Measurements from ENCODE around the gene CATSPER3. TPM values are rescaled to one million over a fixed set of nuclear protein-coding genes. Genes with fewer than 3 reads are reported as not detected.

The CATSPER3 gene
- total and polyA plus RNA-seq, 2 of the 13 experiments (the other 11 are each of a cell fraction or from before 2014, with no cell fraction given): 0.33 to 0.37 TPM

DNA sequence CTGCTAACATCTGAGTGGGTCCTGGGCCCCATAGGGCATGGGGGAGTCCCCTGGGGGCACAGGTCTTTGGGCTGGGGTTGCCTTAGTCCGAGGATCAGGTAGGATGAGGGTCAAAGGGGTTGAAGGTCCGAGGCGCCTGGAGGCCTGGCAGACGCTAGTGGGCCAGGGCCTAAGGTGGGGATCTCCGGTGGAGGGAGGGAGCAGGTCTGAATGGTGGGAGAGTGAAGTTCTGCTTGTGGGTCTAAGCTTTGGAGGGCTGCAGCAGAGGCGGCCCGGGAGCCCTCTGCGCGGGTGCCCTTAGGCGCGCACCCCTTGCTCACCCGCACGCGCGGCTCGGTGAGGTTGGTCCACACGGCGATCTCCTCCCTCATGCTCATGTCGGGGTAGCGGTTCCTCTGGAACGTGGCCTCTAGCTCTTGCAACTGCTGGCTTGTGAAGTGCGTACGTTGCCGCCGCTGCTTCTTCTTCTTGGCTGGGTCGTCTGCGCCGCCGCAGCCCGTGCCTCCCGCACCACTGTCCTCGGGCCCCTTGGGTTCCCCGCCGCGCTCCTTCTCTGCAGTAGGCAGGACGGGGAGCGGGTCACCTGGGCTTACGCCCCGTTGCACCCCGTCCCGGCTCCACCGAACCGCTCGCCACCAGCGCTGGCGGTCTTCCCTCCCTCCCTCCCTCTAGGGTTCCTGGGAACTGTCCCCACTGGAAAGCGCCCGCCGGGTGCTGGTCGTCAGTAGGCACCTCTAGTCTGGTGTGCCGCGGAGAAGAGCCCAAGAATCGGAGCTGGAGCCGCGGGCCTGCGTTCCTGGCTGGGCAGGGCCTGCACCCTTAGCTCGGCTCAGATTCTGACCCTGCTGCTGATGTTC, 63.5 kb downstream of the CATSPER3 start (continued):
- TF ChIP-seq ZKSCAN8 (CRISPR knock-in tag; IDR thresholded peaks at IDR 0.05; ENCODE audit: borderline replicate concordance): no peak

DNA sequence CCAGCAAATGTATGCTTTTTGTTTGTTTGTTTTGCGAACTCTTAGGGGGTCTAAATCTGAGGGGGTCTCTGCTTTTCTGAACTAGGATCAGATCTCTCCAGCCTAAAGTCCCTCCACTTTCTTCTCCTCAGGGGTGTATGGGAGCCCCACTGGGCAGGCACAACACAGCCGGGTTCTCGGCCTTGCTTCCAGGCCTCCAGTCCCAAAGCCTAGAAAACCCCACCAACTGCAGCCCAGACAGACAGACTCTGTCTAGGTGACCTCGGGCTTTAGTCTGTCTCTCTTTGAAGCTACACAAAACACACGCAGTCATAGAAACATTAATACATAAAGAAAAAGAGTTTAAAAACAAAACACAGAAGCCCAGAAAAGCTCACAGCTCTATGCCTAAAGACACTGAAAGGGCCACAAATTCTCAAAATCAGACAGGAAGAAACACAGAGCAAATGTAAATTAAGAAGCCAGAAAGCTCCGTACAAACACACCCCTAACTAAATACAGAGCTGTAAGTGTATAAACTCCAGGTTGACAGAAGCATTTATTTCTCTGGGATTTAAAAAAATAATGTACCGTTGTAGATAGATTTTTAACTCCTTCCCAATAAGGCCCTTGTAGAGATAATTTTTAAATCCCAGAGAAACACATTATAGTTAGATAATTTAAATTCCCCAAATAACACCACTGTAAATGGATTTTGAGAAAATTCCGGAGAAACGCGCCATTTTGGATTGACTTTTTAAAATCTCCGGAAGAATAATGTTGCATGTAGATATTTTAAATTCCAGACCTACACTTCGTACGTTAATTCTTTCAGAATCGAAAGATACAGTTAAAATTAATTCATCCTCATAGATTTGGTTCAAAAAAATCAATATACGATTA, 64.3 kb downstream of the CATSPER3 start:
- H3K4me3 ChIP-seq (replicated peaks in 1 of 3; ENCODE audit: insufficient read depth in 1 of 3, low read depth in 2 of 3, low read length in 3 of 3): peak overlapping the region; percentile 83 to 93 (median 89)
- POLR2A ChIA-PET: interaction anchor here (0.7 to 1.6 kb wide), 7 partner anchors 28 to 158 kb away, joined by 3 to 15 read pairs (median 3); no protein-coding TSS in a partner anchor
- H3K27ac ChIP-seq (ENCODE audit: extremely low read length, insufficient read depth, low read length): peak overlapping the region; percentile 90
- 5% methylated on average over 15 of the region's 15 CpGs for WGBS (ENCODE audit: low lambda C conversion rate)
- H3K27me3 ChIP-seq (ENCODE audit: control insufficient read depth in 1 of 2, insufficient read depth in 2 of 2, low read length in 2 of 2): no peaks in the 10 kb centered on the region
- no peak for ATAC-seq
- no TSS peak for BruUV-seq (replicated peaks)
- no peaks in the 10 kb centered on the region for H3K9me3 ChIP-seq (ENCODE audit: low read length)
- H3K9ac ChIP-seq (ENCODE audit: insufficient read depth, low read depth, low read length): peak overlapping the region; percentile 93
- CTCF ChIA-PET (ENCODE audit: low intra/inter-chr PET ratio, low total read pairs): no interaction called here
- no peak overlapping the region for H2AFZ ChIP-seq (ENCODE audit: low read length)
- DNase-seq (ENCODE audit: low spot score): peak; percentile 43
- H4K20me1 ChIP-seq (ENCODE audit: insufficient read depth, low read length): no peaks in the 10 kb centered on the region
- H3K4me2 ChIP-seq (ENCODE audit: low read depth, low read length): peak overlapping the region; percentile 83
- peaks cover 24% of the 10 kb centered on the region for H3K4me1 ChIP-seq (ENCODE audit: insufficient read depth, low read length)
- intact Hi-C loops (cut with micrococcal nuclease; ENCODE audit: unreplicated experiment): loop anchor here (1.0 to 5.0 kb wide), 3 partner anchors 65 to 160 kb away; partner anchors contain the start of gene CATSPER3
- peaks cover 3 to 14% of the 10 kb centered on the region in 2 experiments; a peak in 3 of 5 replicates for H3K36me3 ChIP-seq (replicated peaks in 1 of 2; ENCODE audit: control insufficient read depth in 1 of 2, insufficient read depth in 2 of 2, low read length in 2 of 2)
- peaks cover 26% of the 10 kb centered on the region for H3K79me2 ChIP-seq (ENCODE audit: insufficient read depth, low read length)
- in situ Hi-C loops (cut with HindIII; ENCODE audit: extremely low pct_ligation_motif_present, low pct_unique_long_range_greater_than_20kb): loop anchor here (10.0 kb wide), 2 partner anchors 153 to 303 kb away; no protein-coding TSS in a partner anchor
- peak; percentile 39 for FAIRE-seq
- TF ChIP-seq ZBTB7B (CRISPR knock-in tag; IDR thresholded peaks at IDR 0.05) (0 out of 2 replicates have a peak, but pooled peaks have one; percentile 17), NR2C2 (CRISPR knock-in tag; IDR thresholded peaks at IDR 0.05; ENCODE audit: borderline replicate concordance) (0 out of 2 replicates have a peak, but pooled peaks have one; percentile 5), TGIF2 (CRISPR knock-in tag; IDR thresholded peaks at IDR 0.05) (no peak), SMAD1 (CRISPR knock-in tag; IDR thresholded peaks at IDR 0.05; ENCODE audit: borderline replicate concordance, low read depth) (no peak), ZMAT5 (CRISPR knock-in tag; IDR thresholded peaks at IDR 0.05; ENCODE audit: borderline replicate concordance, low read depth) (no peak), ZFY (CRISPR knock-in tag; IDR thresholded peaks at IDR 0.05) (peak; percentile 38; the same call in 1 of the 2 replicates), ZHX2 (IDR thresholded peaks at IDR 0.05; ENCODE audit: low read depth) (no peak), ZHX2 (CRISPR knock-in tag; IDR thresholded peaks at IDR 0.05; ENCODE audit: borderline replicate concordance) (no peak), ETV6 (CRISPR knock-in tag; conservative IDR thresholded peaks at IDR 0.05) (no peak), YY1 (IDR thresholded peaks at IDR 0.05; ENCODE audit: insufficient read depth, insufficient replicate concordance, low read depth, low read length) (peak; percentile 64), ZNF556 (CRISPR knock-in tag; IDR thresholded peaks at IDR 0.05; ENCODE audit: borderline replicate concordance) (no peak), ZFX (CRISPR knock-in tag; IDR thresholded peaks at IDR 0.05; ENCODE audit: low read depth) (peak; percentile 68; the same call in 1 of the 2 replicates)
